Measurements from ENCODE around the gene RERE. TPM values are rescaled to one million over a fixed set of nuclear protein-coding genes. Genes with fewer than 3 reads are reported as not detected.

RERE gene
- total and polyA plus RNA-seq, 11 donors, result 53.5 to 236 (median 121) TPM

DNA sequence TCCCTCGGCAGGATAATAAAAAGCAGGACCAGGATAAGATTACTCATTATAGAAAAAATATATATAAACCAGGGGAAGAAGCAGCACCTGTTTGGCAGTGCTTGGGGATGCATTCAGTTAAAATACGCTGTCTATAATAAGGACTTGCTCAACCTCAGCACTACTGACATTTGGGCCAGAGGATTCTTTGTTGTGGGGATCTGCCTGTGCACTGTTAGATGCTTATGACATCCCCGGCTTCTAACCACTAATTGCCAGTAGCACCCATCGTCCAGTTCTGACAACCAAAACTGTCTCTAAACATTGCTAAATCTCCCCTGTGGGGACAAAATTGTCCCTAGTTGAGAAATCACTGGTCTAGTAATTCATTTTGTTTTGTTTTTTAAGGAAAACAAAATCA lies 257.4 kb downstream of the RERE start:
- 89 to 94% (median 92%) methylated on average over 4 of the region's 4 CpGs for WGBS, 4 donors
- H3K36me3 ChIP-seq, result peaks cover 0 to 12% (median 0%) of the 10 kb centered on the region in 9 donors
- TF ChIP-seq POLR2A (IDR thresholded peaks at IDR 0.05), result no peak
- TF ChIP-seq, protein P1, sequence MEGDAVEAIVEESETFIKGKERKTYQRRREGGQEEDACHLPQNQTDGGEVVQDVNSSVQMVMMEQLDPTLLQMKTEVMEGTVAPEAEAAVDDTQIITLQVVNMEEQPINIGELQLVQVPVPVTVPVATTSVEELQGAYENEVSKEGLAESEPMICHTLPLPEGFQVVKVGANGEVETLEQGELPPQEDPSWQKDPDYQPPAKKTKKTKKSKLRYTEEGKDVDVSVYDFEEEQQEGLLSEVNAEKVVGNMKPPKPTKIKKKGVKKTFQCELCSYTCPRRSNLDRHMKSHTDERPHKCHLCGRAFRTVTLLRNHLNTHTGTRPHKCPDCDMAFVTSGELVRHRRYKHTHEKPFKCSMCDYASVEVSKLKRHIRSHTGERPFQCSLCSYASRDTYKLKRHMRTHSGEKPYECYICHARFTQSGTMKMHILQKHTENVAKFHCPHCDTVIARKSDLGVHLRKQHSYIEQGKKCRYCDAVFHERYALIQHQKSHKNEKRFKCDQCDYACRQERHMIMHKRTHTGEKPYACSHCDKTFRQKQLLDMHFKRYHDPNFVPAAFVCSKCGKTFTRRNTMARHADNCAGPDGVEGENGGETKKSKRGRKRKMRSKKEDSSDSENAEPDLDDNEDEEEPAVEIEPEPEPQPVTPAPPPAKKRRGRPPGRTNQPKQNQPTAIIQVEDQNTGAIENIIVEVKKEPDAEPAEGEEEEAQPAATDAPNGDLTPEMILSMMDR (IDR thresholded peaks at IDR 0.05), result no peak
- H3K4me1 ChIP-seq, result peaks cover 0 to 30% (median 17%) of the 10 kb centered on the region in 12 donors
- intact Hi-C loops (cut with DNase I), result loop anchor here in 9 of 10 donors (1.0 to 10.0 kb wide), 12 partner anchors 37 to 292 kb away; no protein-coding TSS in a partner anchor
- no peak overlapping the region for H3K4me3 ChIP-seq
- no peak overlapping the region for H3K27ac ChIP-seq
- DNase-seq, result no peak
- no peak for ATAC-seq
- H3K27me3 ChIP-seq, result no peaks in the 10 kb centered on the region
- no peaks in the 10 kb centered on the region for H3K9me3 ChIP-seq

DNA sequence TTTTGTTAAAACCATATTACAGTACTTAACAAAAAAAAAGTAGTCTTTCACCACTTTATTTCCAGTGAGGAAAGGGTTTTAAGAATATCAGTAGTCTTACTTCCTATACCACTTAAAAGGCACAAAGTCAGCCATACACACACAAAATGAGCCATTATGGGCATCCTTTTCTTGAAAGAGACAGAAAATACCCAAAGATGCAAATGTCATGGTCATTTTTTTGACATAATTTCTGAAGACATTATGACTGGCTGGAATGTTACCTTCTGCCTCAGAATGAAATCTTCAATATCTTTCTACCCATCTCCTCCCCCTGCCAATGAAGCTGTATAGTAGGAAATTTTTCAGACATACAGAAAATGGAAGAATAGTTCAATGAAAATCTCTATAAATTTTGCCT lies 261.9 kb downstream of the RERE start:
- no peak for ATAC-seq
- Histone ChIP-seq H3K36me3 (peaks cover 0 to 12% (median 0%) of the 10 kb centered on the region in 9 donors), H3K4me1 (peaks cover 0 to 10% (median 4%) of the 10 kb centered on the region in 12 donors), H3K27me3 (no peaks in the 10 kb centered on the region), H3K9me3 (no peaks in the 10 kb centered on the region), H3K27ac (peak overlapping the region in 1 of 12 donors; percentile 3), H3K4me3 (no peak overlapping the region)
- DNase-seq, result no peak
- TF ChIP-seq, protein P1 (IDR thresholded peaks at IDR 0.05), result no peak
- TF ChIP-seq POLR2A (IDR thresholded peaks at IDR 0.05), result no peak
- intact Hi-C loops (cut with DNase I), result no loop called here

DNA sequence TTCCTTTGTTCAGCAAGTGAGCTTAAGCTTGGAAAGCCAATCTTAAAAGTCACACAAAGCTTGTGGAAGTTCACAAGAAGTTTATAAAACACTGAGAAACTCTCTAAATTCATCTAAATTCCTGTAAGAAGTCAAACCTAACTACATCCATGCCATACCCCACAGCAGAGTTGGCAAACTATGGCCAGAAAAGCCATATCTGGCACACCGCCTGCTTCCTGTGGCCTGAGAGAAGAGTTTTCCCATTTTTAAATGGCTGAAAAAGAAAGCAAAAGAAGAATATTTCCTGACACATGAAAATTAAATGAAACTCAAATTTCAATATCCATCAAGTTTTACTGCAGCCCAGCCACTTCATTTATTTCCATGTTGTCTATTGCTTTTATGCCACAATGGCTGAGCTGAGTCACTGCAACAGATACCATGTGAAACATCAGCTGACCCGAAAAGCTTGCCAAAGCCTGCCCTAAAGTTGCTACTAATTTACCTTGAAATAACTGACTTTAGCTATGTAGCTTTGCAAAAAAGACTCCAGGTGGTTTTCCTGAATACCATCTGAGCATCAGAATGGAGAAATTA lies 262.4 kb downstream of the RERE start:
- no peak for DNase-seq
- H3K9me3 ChIP-seq, result no peaks in the 10 kb centered on the region
- peak overlapping the region in 1 of 12 donors; percentile 3 for H3K27ac ChIP-seq
- H3K27me3 ChIP-seq, result no peaks in the 10 kb centered on the region
- H3K4me1 ChIP-seq, result peaks cover 0 to 10% (median 4%) of the 10 kb centered on the region in 12 donors
- no peak for ATAC-seq
- intact Hi-C loops (cut with DNase I), result no loop called here
- no peak for TF ChIP-seq POLR2A (IDR thresholded peaks at IDR 0.05)
- TF ChIP-seq, protein P1 (IDR thresholded peaks at IDR 0.05), result no peak
- 93 to 99% (median 95%) methylated on average over 2 of the region's 2 CpGs for WGBS, 4 donors
- H3K4me3 ChIP-seq, result no peak overlapping the region
- peaks cover 0 to 12% (median 0%) of the 10 kb centered on the region in 9 donors for H3K36me3 ChIP-seq

DNA sequence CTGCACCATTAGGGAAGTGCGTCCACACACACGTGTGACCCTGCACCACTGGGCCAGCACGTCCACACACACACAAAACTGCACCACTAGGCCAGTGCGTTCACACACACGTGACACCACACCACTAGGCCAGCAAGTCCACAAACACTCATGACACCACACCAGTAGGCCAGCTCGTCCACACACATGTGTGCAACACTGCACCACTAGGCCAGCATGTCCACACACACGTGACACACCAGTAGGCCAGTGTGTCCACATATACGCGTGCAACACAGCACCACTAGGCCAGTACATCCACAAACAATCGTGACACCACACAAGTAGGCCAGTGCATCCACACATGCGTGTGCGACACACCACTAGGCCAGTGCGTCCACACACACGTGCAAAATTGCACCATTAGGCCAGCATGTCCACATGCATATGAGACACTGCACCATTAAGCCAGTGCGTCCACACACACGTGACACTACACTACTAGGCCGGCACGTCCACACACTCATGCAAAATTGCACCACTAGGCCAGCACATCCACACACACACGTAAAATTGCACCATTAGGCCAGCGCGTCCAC lies 264.5 kb downstream of the RERE start:
- H3K27me3 ChIP-seq, result no peaks in the 10 kb centered on the region
- no peaks in the 10 kb centered on the region for H3K9me3 ChIP-seq
- no peak overlapping the region for H3K27ac ChIP-seq
- H3K4me1 ChIP-seq, result peaks cover 0 to 17% (median 4%) of the 10 kb centered on the region in 12 donors
- intact Hi-C loops (cut with DNase I), result no loop called here
- DNase-seq (no peak), ATAC-seq (peak in 2 of 4 donors; percentile 16 to 41)
- TF ChIP-seq POLR2A (IDR thresholded peaks at IDR 0.05), result no peak
- TF ChIP-seq, protein P1 (IDR thresholded peaks at IDR 0.05), result no peak
- no peak overlapping the region for H3K4me3 ChIP-seq
- 94 to 97% (median 95%) methylated on average over 19 to 21 of the region's 21 CpGs for WGBS, 4 donors
- H3K36me3 ChIP-seq, result peaks cover 0 to 12% (median 0%) of the 10 kb centered on the region in 9 donors

Measured in heart left ventricle (tissue), 16 donors.